ENCODE measurements around the gene C8A. TPM values are rescaled to one million over a fixed set of nuclear protein-coding genes. Genes with fewer than 3 reads are reported as not detected.

Gene C8A
- polyA plus RNA-seq, 1 donor (not counting 4 experiments of a cell fraction or from before 2014, with no cell fraction given): not detected

- H3K9me1 ChIP-seq (ENCODE audit: control insufficient read depth, extremely low read depth, insufficient read depth, low read length): no peaks in the 10 kb centered on the region
- dilution Hi-C loops (cut with MboI; ENCODE audit: extremely low pct_ligation_motif_present, low sequenced_read_pairs): no loop called here
- no peak overlapping the region for H3K4me3 ChIP-seq (ENCODE audit: control insufficient read depth in 2 of 3, extremely low read depth in 1 of 3, insufficient read depth in 2 of 3, low read depth in 1 of 3, low read length in 3 of 3)
- no peak overlapping the region for H3K9ac ChIP-seq (ENCODE audit: control insufficient read depth, extremely low read depth, insufficient read depth, low read length)
- H4K20me1 ChIP-seq (ENCODE audit: control insufficient read depth, extremely low read depth, insufficient read depth, low read length): no peaks in the 10 kb centered on the region
- no peak overlapping the region for H2AFZ ChIP-seq (ENCODE audit: control insufficient read depth, low read length)
- no peaks in the 10 kb centered on the region for H3K79me2 ChIP-seq (ENCODE audit: control insufficient read depth, insufficient read depth, low read length)
- H3K4me2 ChIP-seq (ENCODE audit: control insufficient read depth, extremely low read depth, insufficient read depth, low read depth, low read length): no peak overlapping the region
- H3K4me1 ChIP-seq (ENCODE audit: control insufficient read depth, extremely low read depth, insufficient read depth, low read length): no peaks in the 10 kb centered on the region
- H3K27ac ChIP-seq (ENCODE audit: control insufficient read depth, insufficient read depth, low read length): no peak overlapping the region
- FAIRE-seq (no peak), DNase-seq (ENCODE audit: low read depth, low spot score) (no peak)
- H3K9me3 ChIP-seq (ENCODE audit: control insufficient read depth, low read depth, low read length): no peaks in the 10 kb centered on the region
- TF ChIP-seq EZH2 (IDR thresholded peaks at IDR 0.05; ENCODE audit: low read length): no peak
- H3K27me3 ChIP-seq (ENCODE audit: control insufficient read depth, extremely low read depth, insufficient read depth, low read length): no peaks in the 10 kb centered on the region
- no peaks in the 10 kb centered on the region for H3K36me3 ChIP-seq (ENCODE audit: control insufficient read depth in 2 of 2, extremely low read depth in 1 of 2, insufficient read depth in 2 of 2, low read length in 2 of 2)
These were observed 79.9 kb downstream of the C8A start for GRCh38 chr1:56934430-56935060.

DNA sequence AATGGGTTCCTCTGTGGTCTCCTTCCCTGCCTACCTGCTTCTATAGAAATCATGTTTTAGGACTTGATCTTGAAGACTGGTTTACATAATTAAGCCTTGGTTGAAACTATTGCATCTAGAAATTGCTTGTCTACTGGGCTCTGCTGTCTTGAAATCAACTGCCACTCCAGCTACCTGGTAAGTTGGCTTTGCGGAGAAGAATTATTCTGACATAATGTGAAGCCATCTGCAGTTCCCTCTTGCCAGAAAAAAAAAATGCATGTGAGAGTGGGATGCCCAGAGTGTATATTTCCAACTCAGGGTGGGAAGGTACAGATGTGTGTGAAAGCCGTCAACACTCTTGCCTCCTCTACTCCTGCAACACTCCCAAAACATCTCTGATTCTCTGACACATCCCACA is 84.0 kb downstream of the C8A start:
- H2AFZ ChIP-seq (ENCODE audit: control insufficient read depth, low read length): no peak overlapping the region
- no peak overlapping the region for H3K9ac ChIP-seq (ENCODE audit: control insufficient read depth, extremely low read depth, insufficient read depth, low read length)
- H3K4me1 ChIP-seq (ENCODE audit: control insufficient read depth, extremely low read depth, insufficient read depth, low read length): no peaks in the 10 kb centered on the region
- dilution Hi-C loops (cut with MboI; ENCODE audit: extremely low pct_ligation_motif_present, low sequenced_read_pairs): no loop called here
- H3K4me2 ChIP-seq (ENCODE audit: control insufficient read depth, extremely low read depth, insufficient read depth, low read depth, low read length): no peak overlapping the region
- H3K27me3 ChIP-seq (ENCODE audit: control insufficient read depth, extremely low read depth, insufficient read depth, low read length): no peaks in the 10 kb centered on the region
- no peak overlapping the region for H3K27ac ChIP-seq (ENCODE audit: control insufficient read depth, insufficient read depth, low read length)
- no peaks in the 10 kb centered on the region for H4K20me1 ChIP-seq (ENCODE audit: control insufficient read depth, extremely low read depth, insufficient read depth, low read length)
- H3K9me1 ChIP-seq (ENCODE audit: control insufficient read depth, extremely low read depth, insufficient read depth, low read length): no peaks in the 10 kb centered on the region
- DNase-seq (ENCODE audit: low read depth, low spot score): no peak
- no peaks in the 10 kb centered on the region for H3K79me2 ChIP-seq (ENCODE audit: control insufficient read depth, insufficient read depth, low read length)
- H3K36me3 ChIP-seq (ENCODE audit: control insufficient read depth in 2 of 2, extremely low read depth in 1 of 2, insufficient read depth in 2 of 2, low read length in 2 of 2): no peaks in the 10 kb centered on the region
- no peak overlapping the region for H3K4me3 ChIP-seq (ENCODE audit: control insufficient read depth in 2 of 3, extremely low read depth in 1 of 3, insufficient read depth in 2 of 3, low read depth in 1 of 3, low read length in 3 of 3)
- H3K9me3 ChIP-seq (ENCODE audit: control insufficient read depth, low read depth, low read length): no peaks in the 10 kb centered on the region
- TF ChIP-seq CTCF (optimal IDR thresholded peaks at IDR 0.05 in 1 of 3, IDR thresholded peaks at IDR 0.05 in 1 of 3, conservative IDR thresholded peaks at IDR 0.05 in 1 of 3; ENCODE audit: extremely low read depth in 1 of 3, insufficient read depth in 2 of 3, low read length in 3 of 3) (no peak), EZH2 (IDR thresholded peaks at IDR 0.05; ENCODE audit: low read length) (no peak)
- no peak for FAIRE-seq

DNA sequence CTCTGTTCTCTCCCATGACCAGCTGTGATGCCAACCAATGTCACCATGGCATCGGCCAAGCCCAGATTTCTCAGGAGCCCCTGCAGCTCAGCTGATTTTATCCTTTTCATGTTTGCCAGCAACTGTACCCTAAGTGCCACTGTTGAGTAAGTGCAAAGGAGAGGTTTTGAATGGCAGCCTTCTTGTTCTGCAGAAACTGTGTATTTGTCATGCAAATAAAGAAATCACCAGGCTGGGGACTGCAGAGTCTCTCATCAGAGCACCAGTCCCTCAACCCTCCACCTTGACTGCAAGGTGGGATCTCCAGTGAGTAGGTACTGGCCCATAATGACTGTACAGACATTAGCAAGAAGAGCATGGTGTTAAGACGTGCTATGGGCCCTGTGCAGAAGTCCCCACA is 84.6 kb downstream of the C8A start:
- Histone ChIP-seq H4K20me1 (ENCODE audit: control insufficient read depth, extremely low read depth, insufficient read depth, low read length) (no peaks in the 10 kb centered on the region), H3K4me1 (ENCODE audit: control insufficient read depth, extremely low read depth, insufficient read depth, low read length) (no peaks in the 10 kb centered on the region), H3K79me2 (ENCODE audit: control insufficient read depth, insufficient read depth, low read length) (no peaks in the 10 kb centered on the region), H3K4me3 (ENCODE audit: control insufficient read depth in 2 of 3, extremely low read depth in 1 of 3, insufficient read depth in 2 of 3, low read depth in 1 of 3, low read length in 3 of 3) (no peak overlapping the region), H3K36me3 (ENCODE audit: control insufficient read depth in 2 of 2, extremely low read depth in 1 of 2, insufficient read depth in 2 of 2, low read length in 2 of 2) (no peaks in the 10 kb centered on the region), H3K27ac (ENCODE audit: control insufficient read depth, insufficient read depth, low read length) (no peak overlapping the region), H2AFZ (ENCODE audit: control insufficient read depth, low read length) (no peak overlapping the region), H3K9me3 (ENCODE audit: control insufficient read depth, low read depth, low read length) (no peaks in the 10 kb centered on the region), H3K9ac (ENCODE audit: control insufficient read depth, extremely low read depth, insufficient read depth, low read length) (no peak overlapping the region), H3K4me2 (ENCODE audit: control insufficient read depth, extremely low read depth, insufficient read depth, low read depth, low read length) (no peak overlapping the region), H3K27me3 (ENCODE audit: control insufficient read depth, extremely low read depth, insufficient read depth, low read length) (no peaks in the 10 kb centered on the region), H3K9me1 (ENCODE audit: control insufficient read depth, extremely low read depth, insufficient read depth, low read length) (no peaks in the 10 kb centered on the region)
- no peak for TF ChIP-seq EZH2 (IDR thresholded peaks at IDR 0.05; ENCODE audit: low read length)
- TF ChIP-seq CTCF (optimal IDR thresholded peaks at IDR 0.05 in 1 of 3, IDR thresholded peaks at IDR 0.05 in 1 of 3, conservative IDR thresholded peaks at IDR 0.05 in 1 of 3; ENCODE audit: extremely low read depth in 1 of 3, insufficient read depth in 2 of 3, low read length in 3 of 3): no peak
- dilution Hi-C loops (cut with MboI; ENCODE audit: extremely low pct_ligation_motif_present, low sequenced_read_pairs): no loop called here
- DNase-seq (ENCODE audit: low read depth, low spot score) (no peak), FAIRE-seq (no peak)

All from keratinocyte (primary cell).